ENCODE data around the gene FANCI.

GRCh38 chr15:89303986-89304385, 60.2 kb downstream of the FANCI start:
- TF ChIP-seq CTCF (IDR thresholded peaks at IDR 0.05 in 8 of 11, conservative IDR thresholded peaks at IDR 0.05 in 3 of 11) (no peak), POLR2A (IDR thresholded peaks at IDR 0.05) (no peak)
